Psoas muscle (tissue), 8 donors: ENCODE measurements around the gene UTF1. TPM values are rescaled to one million over a fixed set of nuclear protein-coding genes. Genes with fewer than 3 reads are reported as not detected.

Experiments
- ATAC-seq, 4 donors: fragments of 200-7000 bp; cut with Tn5 transposase; one replicate each; pipeline ENCODE4 v1.9.1; 2020; ENCODE audit warnings: moderate library complexity in 3 of 4, mild to moderate bottlenecking in 2 of 4
- DNase-seq, 2 donors: peaks; one replicate each; pipeline ENCODE4 v3.0.0-alpha.2; 2020
- H3K27ac ChIP-seq: fragments of 200-600 bp; one replicate; pipeline ENCODE4 v1.8.0; 2022
- H3K27me3 ChIP-seq, 3 donors: fragments of 200-600 bp in 1 of 3; one replicate each; pipeline versions ENCODE4 v1.6.1 to v1.8.0; 2013 to 2022; ENCODE audit warnings: low read length in 2 of 3, mild to moderate bottlenecking in 2 of 3, moderate library complexity in 1 of 3; ENCODE audit not compliant: insufficient read depth in 3 of 3
- H3K36me3 ChIP-seq, 2 donors: fragments of 200-600 bp in 1 of 2; one replicate each; pipeline versions ENCODE4 v1.6.1 to v1.8.0; 2013 to 2022; ENCODE audit warnings: low read depth in 1 of 2, mild to moderate bottlenecking in 1 of 2, moderate library complexity in 1 of 2; ENCODE audit not compliant: insufficient read depth in 1 of 2
- H3K4me1 ChIP-seq: fragments of 200-600 bp; one replicate; pipeline ENCODE4 v1.8.0; 2022
- H3K4me3 ChIP-seq: fragments of 200-600 bp; one replicate; pipeline ENCODE4 v1.8.0; 2022; ENCODE audit warnings: mild to moderate bottlenecking
- H3K9me3 ChIP-seq: fragments of 200-600 bp; one replicate; pipeline ENCODE4 v1.8.0; 2022
- CTCF ChIP-seq: fragments of 200-600 bp; IDR thresholded peaks from one replicate; pipeline ENCODE4 v1.8.0; 2022; ENCODE audit warnings: antibody characterized with exemption
- WGBS, 3 donors: extraction: QIAGEN DNeasy Blood & Tissue Kit; methylation state at CpG; one replicate each; pipeline versions ENCODE4 v1.1.6 to v1.1.7; 2013; 5-methylcytosine and 5-hydroxymethylcytosine counted together
- intact Hi-C, 2 donors: fragments of 100-400 bp; cut with DNase I; formaldehyde crosslinking; loops; one replicate each; pipeline versions ENCODE4 v1.11.0 to v1.14.2; 2022
- polyA plus RNA-seq, 3 donors: library from polyadenylated mRNA; stranded (reverse); fragments of 200-250 nt; gene quantifications; one replicate each; pipeline ENCODE4 v1.2.3, GENCODE V29; 2013
- total RNA-seq, 4 donors: library from RNA; stranded (reverse); fragmentation: NEBNext Ultra II Directional in 2 of 4; extraction: Animal tissue kit (Norgen Biotek cat#: 25700) in 2 of 4; gene quantifications; one replicate each; pipeline versions ENCODE4 v1.2.1 to v1.2.4, GENCODE V29; 2021 to 2023
- donor health status: healthy with polysubstance abuse.
- donor health status: DM: no; HTN: no; CAD: no; lungs with moderate emphysema.
- donor health status: Bipolar disorder and iron deficiency.
- donor health status: healthy.
- donor health status: DM: yes; HTN: yes; CAD: no.
- donor health status: DM: no; HTN: no; CAD: no.
- donor health status: DM: no; HTN: no; CAD: no.
- donor health status: DM: yes; HTN: yes; CAD: no.

Gene UTF1
- total and polyA plus RNA-seq, 7 donors = not detected

GRCh38 chr10:133270773-133271297 lies 40.8 kb downstream of the UTF1 start:
- ATAC-seq (no peak), DNase-seq (no peak)
- no peaks in the 10 kb centered on the region for H3K4me1 ChIP-seq
- intact Hi-C loops = no loop called here
- no peak for TF ChIP-seq CTCF
- H3K9me3 ChIP-seq = no peaks in the 10 kb centered on the region
- H3K4me3 ChIP-seq = no peak overlapping the region
- H3K27me3 ChIP-seq = peaks cover 0 to 14% (median 2%) of the 10 kb centered on the region in 3 donors
- 90 to 93% (median 92%) methylated on average over 19 of the region's 19 CpGs for WGBS, 3 donors
- H3K27ac ChIP-seq = no peak overlapping the region
- H3K36me3 ChIP-seq = no peaks in the 10 kb centered on the region

- H3K36me3 ChIP-seq = no peaks in the 10 kb centered on the region
- WGBS, 3 donors = 86 to 89% (median 87%) methylated on average over 31 to 35 of the region's 35 CpGs
- no peaks in the 10 kb centered on the region for H3K4me1 ChIP-seq
- no peak overlapping the region for H3K4me3 ChIP-seq
- DNase-seq (no peak), ATAC-seq (no peak)
- TF ChIP-seq CTCF = no peak
- H3K27me3 ChIP-seq = peaks cover 0 to 23% (median 7%) of the 10 kb centered on the region in 3 donors
- no peak overlapping the region for H3K27ac ChIP-seq
- H3K9me3 ChIP-seq = no peaks in the 10 kb centered on the region
- intact Hi-C loops = no loop called here
Observed at GRCh38 chr10:133271521-133272300, 41.7 kb downstream of the UTF1 start.

GRCh38 chr10:133272301-133272963 lies 42.4 kb downstream of the UTF1 start:
- ATAC-seq = no peak
- intact Hi-C loops = no loop called here
- 81 to 85% (median 84%) methylated on average over 27 to 29 of the region's 29 CpGs for WGBS, 3 donors
- Histone ChIP-seq H3K4me3 (no peak overlapping the region), H3K4me1 (no peaks in the 10 kb centered on the region), H3K27ac (no peak overlapping the region), H3K9me3 (no peaks in the 10 kb centered on the region), H3K27me3 (peaks cover 0 to 29% (median 7%) of the 10 kb centered on the region in 3 donors), H3K36me3 (no peaks in the 10 kb centered on the region)
- no peak for TF ChIP-seq CTCF
- DNase-seq = no peak

- H3K27ac ChIP-seq = no peak overlapping the region
- H3K9me3 ChIP-seq = no peaks in the 10 kb centered on the region
- H3K36me3 ChIP-seq = peaks cover 0 to 2% of the 10 kb centered on the region in 2 donors
- H3K4me1 ChIP-seq = no peaks in the 10 kb centered on the region
- intact Hi-C loops = no loop called here
- no peak overlapping the region for H3K4me3 ChIP-seq
- TF ChIP-seq CTCF = no peak
- DNase-seq = no peak
- no peak for ATAC-seq
- peaks cover 0 to 29% (median 7%) of the 10 kb centered on the region in 3 donors for H3K27me3 ChIP-seq
- WGBS, 3 donors = 84 to 88% (median 86%) methylated on average over 20 to 25 of the region's 25 CpGs
Observed at GRCh38 chr10:133272964-133273420, 43.0 kb downstream of the UTF1 start.
